Activated CD4-positive, alpha-beta T cell treated with anti-CD3 and anti-CD28 coated beads, Interleukin-2, amount 50 U/mL, for 16 hours (primary cell): Measurements from ENCODE around the gene SH3D21.

Experiments
- DNase-seq: peaks from one replicate; pipeline ENCODE4 v3.0.0-alpha.2; 2020

The SH3D21 gene

DNA sequence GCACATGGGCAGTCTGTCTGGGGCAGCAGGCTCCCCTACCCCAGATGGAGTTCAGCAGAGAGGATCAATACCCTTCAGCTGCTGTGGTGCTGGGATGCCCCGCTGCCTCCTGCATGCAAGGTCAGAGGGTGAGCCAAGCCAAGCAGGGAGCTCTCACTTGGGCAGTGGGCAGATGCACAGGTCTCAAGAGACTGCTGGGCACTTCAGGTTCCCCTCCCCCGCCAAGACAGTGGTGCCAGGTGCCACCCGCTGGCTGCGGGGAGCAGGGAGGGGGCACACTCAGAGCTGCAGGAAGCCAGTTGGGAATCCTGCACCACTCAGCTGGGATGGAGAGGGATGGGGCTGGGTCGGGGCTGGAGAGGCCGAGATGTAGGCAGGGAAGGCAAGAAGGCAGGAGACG, 33.0 kb downstream of the SH3D21 start:
- DNase-seq: no peak

GRCh38 chr1:36339615-36340014, 33.4 kb downstream of the SH3D21 start:
- DNase-seq: no peak

- DNase-seq: no peak
These were observed 35.6 kb downstream of the SH3D21 start for GRCh38 chr1:36341626-36342320.

DNA sequence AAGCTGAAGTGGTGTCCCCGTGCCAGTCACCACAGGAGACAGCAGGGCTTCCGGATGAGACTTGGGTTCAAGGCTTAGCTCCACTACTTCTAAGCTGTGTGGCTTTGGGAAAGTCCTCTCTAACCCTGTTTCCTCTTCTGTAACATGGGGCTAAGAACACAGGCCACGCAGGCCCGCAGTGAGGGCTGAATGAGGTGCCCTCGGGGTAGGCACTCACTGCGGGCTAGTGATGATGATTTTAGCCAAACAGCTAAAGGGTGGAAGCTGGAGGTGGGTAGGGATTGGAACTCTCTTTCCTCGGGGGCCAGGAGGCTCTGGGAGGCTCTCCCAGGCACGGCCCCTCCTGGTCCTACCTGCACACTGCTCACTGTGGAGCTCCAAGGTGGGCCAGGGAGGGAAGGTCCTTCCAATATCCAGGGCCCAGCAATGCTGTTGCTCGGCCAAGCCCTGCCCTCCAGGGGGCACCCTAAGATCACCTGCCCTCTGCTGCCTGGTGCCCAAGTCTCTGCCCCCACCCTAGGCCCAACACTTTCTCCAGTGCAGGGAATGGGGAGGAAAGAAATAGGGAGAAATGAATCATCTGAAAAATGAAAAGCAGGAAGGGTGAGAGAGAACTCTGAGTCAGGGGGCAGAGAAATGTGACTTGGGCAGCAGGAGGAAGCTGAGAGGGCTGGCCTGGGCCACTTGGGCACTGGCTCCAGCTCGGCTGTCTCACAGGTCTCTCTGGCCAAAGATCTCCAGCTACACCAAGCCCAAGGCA, 36.4 kb downstream of the SH3D21 start:
- DNase-seq: peak; percentile 45

DNA sequence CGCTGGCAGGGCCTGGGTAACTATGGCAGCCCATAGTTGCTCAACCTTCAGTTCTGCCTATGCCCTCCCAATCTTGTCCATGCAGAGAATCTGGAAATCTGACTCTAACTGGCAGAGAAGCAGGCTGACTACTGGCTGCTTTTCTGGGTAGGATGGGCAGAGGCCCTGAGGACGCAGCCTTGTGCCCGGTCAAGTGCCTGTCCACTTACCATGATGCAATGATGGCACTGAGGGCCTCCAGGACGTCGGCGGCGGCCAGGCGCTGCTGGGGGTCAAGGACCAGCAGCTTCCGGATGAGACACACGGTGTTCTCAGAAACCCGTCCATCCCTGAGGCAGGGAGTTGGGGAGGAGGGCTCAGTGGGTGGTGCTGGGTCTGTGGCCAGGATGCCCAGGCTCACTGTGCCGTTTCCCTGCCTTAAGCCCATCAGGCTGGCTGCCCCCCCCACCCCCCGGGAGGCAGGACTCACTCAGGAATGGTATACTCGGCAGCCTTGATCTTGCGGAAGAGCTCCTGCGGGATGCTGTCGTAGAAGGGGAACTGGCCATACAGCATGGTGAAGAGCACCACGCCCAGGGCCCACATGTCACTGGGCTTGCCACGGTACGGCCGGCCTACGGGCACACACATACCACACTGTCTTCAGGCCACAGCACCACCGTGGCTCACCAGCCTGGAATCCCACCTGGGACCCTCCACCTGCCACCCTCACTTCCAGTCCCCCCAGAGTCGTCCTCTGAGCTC, 37.7 kb downstream of the SH3D21 start:
- DNase-seq: no peak

GRCh38 chr1:36344395-36344680, 38.2 kb downstream of the SH3D21 start:
- no peak for DNase-seq

- DNase-seq: no peak
These were observed 39.2 kb downstream of the SH3D21 start for GRCh38 chr1:36345353-36345752.

- no peak for DNase-seq
These were observed 40.7 kb downstream of the SH3D21 start for GRCh38 chr1:36346741-36347370.

- peak; percentile 30 for DNase-seq
These were observed 43.1 kb downstream of the SH3D21 start for GRCh38 chr1:36349241-36349671.

DNA sequence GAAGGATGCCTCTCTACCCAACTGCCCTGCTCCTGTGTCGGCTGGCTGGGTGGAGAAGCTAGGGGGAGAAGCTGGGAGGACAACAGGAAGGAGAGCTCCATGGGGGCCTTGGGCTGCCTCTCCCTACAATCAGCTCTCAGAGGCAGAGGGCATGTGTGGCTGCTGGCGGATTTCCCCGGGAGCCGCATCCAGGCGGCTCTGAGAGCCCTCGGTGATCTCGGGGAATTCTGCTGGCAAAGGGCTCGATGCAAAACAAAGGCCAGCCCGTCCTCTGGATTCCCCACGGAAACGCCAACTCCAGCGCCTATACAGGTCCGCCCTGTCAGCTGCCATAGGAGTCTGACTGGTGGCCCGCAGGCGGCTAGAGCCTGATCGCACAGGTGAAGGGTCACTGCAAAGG, 43.7 kb downstream of the SH3D21 start:
- no peak for DNase-seq

DNA sequence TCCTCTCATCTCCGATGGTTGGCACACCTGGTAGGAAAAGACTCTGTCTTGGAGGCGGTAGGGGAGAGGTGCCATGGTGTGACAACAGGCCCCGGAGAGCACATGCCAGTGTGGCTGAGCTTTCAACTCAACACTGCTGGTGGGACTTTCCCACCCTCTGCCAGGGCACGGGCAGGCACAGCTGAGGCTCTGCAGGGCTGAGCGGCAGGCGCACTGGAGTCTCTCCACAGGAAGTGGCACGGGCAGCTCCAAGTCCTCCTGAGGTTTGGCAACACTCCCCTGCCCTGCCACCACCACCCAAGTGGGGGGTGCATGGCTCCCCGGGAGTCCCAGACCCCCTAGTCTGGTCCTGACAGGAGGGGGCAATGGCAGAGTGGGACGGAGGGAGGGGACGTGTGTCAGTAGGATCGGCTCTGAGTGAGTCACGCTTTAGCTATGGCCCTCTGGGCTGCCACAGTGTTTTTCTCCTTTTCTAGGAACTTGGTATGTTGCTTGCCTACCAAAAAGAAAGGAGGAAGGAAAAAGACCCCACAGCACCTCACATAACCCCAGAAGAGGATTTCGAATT, 44.6 kb downstream of the SH3D21 start:
- DNase-seq: peak; percentile 62

- no peak for DNase-seq
These were observed 45.2 kb downstream of the SH3D21 start for GRCh38 chr1:36351227-36351977.

- no peak for DNase-seq
These were observed 46.1 kb downstream of the SH3D21 start for GRCh38 chr1:36352125-36352909.

DNA sequence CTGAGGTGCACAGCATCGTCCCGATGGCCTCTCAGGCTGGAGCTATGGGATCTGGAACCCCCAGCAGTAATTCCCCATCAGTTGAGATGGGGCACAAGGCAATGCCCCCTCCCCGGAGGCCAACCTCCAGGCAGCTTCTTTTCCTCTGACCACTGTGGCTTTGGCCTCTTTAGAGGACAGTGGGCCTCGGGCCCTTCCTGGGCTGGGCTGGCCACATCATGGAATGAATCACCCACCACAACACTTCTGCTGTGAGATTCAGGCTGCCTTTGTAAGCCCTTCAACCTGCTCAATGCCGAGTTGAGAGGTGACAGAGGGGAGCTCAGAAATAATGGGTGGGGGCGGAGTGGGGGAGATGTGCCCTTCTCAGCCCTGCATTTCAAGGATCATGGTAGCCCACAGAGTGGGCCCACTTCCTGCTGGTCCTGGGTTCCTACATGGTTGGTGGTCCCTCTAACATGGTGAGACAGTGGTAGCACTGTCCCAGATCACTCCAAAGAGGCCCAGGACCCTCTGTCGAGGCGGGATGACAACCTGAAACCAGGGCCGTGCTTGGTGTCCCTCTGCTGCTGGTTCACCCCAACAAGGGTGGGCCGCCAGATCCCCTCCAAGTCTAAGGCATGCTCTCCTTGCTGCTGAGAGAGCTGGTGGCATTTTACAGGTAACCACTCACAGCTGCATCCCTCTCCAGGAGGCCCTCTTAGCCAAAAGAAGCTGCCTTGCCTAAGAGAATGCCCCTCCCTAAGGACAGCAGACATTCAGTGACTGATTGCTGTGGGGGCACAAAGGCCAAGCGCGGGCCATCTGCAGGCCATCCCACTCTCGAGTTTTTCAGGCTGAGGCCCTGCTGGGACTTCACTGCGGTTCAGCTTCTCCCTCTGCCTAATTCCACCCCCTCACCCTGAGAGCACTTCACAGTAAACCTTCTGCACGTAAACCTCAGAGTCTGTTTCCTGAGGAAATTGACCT, 47.0 kb downstream of the SH3D21 start:
- no peak for DNase-seq

- DNase-seq: no peak
These were observed 48.3 kb downstream of the SH3D21 start for GRCh38 chr1:36354486-36354885.

DNA sequence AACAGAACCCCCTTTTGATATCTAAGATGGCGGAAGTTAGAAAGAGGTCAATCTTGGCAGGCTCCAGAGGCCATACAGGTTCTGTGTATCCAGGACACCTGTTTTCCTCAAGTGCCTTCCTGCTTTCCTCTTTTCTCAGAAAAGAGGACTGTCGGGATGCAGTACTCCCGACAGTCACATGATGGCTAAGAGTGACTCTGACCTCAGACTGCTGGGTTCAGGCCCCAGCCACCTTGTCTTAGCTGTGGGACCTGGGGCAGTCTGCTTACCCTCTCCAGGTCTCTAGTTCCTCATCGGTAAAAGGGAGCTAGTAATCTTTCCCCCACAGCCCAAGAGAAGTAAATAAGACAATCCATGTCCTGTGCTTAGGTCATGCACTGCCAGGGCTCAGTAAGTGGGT, 49.6 kb downstream of the SH3D21 start:
- no peak for DNase-seq

GRCh38 chr1:36358514-36359084, 52.4 kb downstream of the SH3D21 start:
- no peak for DNase-seq

DNA sequence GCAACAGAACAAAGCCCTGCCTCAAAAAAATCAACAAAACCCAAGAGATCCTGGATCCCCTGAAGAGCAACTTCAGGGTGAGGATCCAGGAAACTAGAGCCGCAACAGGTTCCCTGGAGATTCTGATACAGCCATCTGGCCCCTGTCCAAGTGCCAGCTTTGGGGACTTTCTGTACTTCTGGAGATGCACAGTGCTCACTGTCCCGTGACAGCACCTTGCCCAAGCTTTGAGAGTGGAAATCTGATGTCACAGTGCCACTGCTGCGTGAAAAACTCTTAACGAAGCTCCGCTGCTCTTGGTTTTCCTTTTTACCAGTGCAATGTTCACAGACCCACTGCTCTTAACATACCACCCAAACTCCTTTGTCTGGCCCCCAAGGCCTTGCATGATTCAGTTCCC, 53.2 kb downstream of the SH3D21 start:
- DNase-seq: no peak

GRCh38 chr1:36359911-36360550, 53.9 kb downstream of the SH3D21 start:
- no peak for DNase-seq
